Measurements from ENCODE around the gene TNFRSF25. TPM values are rescaled to one million over a fixed set of nuclear protein-coding genes. Genes with fewer than 3 reads are reported as not detected.

Gene TNFRSF25
- total and polyA plus RNA-seq, 2 donors (not counting 1 experiment from before 2014, with no cell fraction given): 0.24 to 1.5 TPM

- no peaks in the 10 kb centered on the region for H3K27me3 ChIP-seq (ENCODE audit: control insufficient read depth, insufficient read depth, low read length)
- H4K20me1 ChIP-seq (ENCODE audit: control insufficient read depth, extremely low read depth, insufficient read depth, low read length): no peaks in the 10 kb centered on the region
- no peak overlapping the region for H3K4me2 ChIP-seq (ENCODE audit: extremely low read depth, insufficient read depth, low read length)
- H3K27ac ChIP-seq (ENCODE audit: insufficient read depth, low read length): no peak overlapping the region
- no peaks in the 10 kb centered on the region for H3K36me3 ChIP-seq (ENCODE audit: control insufficient read depth, insufficient read depth, low read length)
- H3K79me2 ChIP-seq (ENCODE audit: control insufficient read depth, insufficient read depth, low read length): no peaks in the 10 kb centered on the region
- no peak overlapping the region for H3K9ac ChIP-seq (ENCODE audit: insufficient read depth, low read length)
- DNase-seq (ENCODE audit: low read depth in 2 of 2): no peak
- no peak overlapping the region for H3K4me3 ChIP-seq (replicated peaks in 1 of 4; ENCODE audit: control extremely low read depth in 1 of 4, insufficient read depth in 1 of 4, low read depth in 3 of 4, low read length in 4 of 4)
- no peaks in the 10 kb centered on the region for H3K9me3 ChIP-seq (ENCODE audit: control insufficient read depth, insufficient read depth, low read depth, low read length)
- no peak overlapping the region for H2AFZ ChIP-seq (ENCODE audit: low read length)
- TF ChIP-seq CTCF (conservative IDR thresholded peaks at IDR 0.05 in 1 of 2, IDR thresholded peaks at IDR 0.05 in 1 of 2; ENCODE audit: low read depth in 1 of 2, low read length in 2 of 2) (no peak), EZH2 (IDR thresholded peaks at IDR 0.05; ENCODE audit: low read length, missing control alignments) (no peak)
- H3K4me1 ChIP-seq (ENCODE audit: control insufficient read depth, extremely low read depth, insufficient read depth, low read length): no peaks in the 10 kb centered on the region
These were observed 2.9 kb upstream of the TNFRSF25 start for GRCh38 chr1:6468729-6469461.

DNA sequence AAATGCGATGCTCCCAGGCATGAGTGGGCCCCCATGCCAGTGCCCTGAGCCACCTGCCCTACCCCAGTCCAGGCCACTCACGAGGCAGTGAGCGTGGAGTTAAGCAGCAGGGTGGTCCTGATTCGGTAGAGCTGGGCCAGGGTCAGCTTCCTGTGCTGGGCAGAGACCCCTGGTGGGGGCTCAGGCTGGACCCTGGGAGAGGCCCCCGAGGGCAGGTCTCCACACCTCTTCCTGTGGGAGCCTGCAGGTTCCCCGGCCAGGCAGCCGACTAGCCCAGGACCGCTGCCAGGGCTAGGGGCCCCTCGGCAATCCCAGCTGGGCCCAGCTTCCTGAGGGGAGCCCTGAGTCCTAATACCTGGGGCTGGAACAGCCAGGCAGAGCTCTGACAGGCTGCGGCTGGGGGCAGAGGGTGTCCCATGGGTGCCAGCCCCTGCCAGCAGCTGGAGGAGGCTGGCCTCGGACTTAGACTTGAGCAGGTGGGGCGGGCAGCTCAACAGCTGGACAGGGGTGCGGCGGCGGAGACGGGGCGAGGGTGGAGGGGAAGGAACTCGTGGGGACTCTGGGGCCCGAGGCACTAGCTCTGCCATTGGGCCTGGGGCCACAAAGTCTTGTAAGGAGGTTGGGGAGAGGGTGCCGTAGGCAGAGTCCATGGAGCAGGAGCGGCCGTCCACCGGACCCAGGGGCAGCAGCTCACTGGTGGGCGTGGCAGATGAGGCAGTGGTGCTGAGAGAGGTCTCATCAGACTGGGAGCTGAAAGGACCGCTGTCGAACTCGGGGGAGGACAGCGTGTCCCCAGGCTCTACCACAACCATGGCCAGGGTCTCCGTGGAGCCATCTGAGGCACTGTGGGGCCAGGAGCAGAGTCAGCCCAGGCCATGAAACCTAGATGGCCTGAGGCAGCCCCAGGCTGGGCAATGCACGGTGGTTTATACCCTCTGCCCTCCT is 2.0 kb upstream of the TNFRSF25 start:
- H3K9ac ChIP-seq (ENCODE audit: insufficient read depth, low read length): no peak overlapping the region
- TF ChIP-seq EZH2 (IDR thresholded peaks at IDR 0.05; ENCODE audit: low read length, missing control alignments): no peak
- TF ChIP-seq CTCF (conservative IDR thresholded peaks at IDR 0.05 in 1 of 2, IDR thresholded peaks at IDR 0.05 in 1 of 2; ENCODE audit: low read depth in 1 of 2, low read length in 2 of 2): no peak
- no peaks in the 10 kb centered on the region for H3K27me3 ChIP-seq (ENCODE audit: control insufficient read depth, insufficient read depth, low read length)
- H3K4me1 ChIP-seq (ENCODE audit: control insufficient read depth, extremely low read depth, insufficient read depth, low read length): no peaks in the 10 kb centered on the region
- no peaks in the 10 kb centered on the region for H4K20me1 ChIP-seq (ENCODE audit: control insufficient read depth, extremely low read depth, insufficient read depth, low read length)
- no peak overlapping the region for H3K4me3 ChIP-seq (replicated peaks in 1 of 4; ENCODE audit: control extremely low read depth in 1 of 4, insufficient read depth in 1 of 4, low read depth in 3 of 4, low read length in 4 of 4)
- DNase-seq (ENCODE audit: low read depth in 2 of 2): no peak
- H2AFZ ChIP-seq (ENCODE audit: low read length): no peak overlapping the region
- no peak overlapping the region for H3K4me2 ChIP-seq (ENCODE audit: extremely low read depth, insufficient read depth, low read length)
- no peaks in the 10 kb centered on the region for H3K9me3 ChIP-seq (ENCODE audit: control insufficient read depth, insufficient read depth, low read depth, low read length)
- no peaks in the 10 kb centered on the region for H3K79me2 ChIP-seq (ENCODE audit: control insufficient read depth, insufficient read depth, low read length)
- H3K36me3 ChIP-seq (ENCODE audit: control insufficient read depth, insufficient read depth, low read length): no peaks in the 10 kb centered on the region
- H3K27ac ChIP-seq (ENCODE audit: insufficient read depth, low read length): no peak overlapping the region

DNA sequence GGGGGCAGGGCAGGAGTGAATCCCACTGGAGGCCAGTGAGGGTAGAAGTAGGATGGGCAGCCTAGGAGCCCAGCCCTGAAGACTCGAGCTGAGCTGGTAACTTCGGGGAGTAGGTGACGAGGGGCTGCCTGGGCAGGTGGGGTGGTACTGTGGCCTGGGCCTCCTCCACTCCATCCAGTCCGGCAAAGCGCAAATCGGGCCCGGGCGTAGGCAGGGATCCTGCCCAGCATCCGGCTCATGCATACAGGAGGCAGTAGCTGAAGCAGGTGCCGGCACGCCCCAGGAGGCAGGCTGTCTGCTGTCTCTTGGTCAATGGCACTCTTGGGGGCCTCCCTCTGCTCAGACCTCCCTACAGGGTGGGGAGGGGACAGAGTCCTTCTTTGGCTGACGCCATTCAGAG is 1.3 kb upstream of the TNFRSF25 start:
- no peak overlapping the region for H3K9ac ChIP-seq (ENCODE audit: insufficient read depth, low read length)
- H3K9me3 ChIP-seq (ENCODE audit: control insufficient read depth, insufficient read depth, low read depth, low read length): no peaks in the 10 kb centered on the region
- DNase-seq (ENCODE audit: low read depth in 2 of 2): no peak
- no peak overlapping the region for H3K27ac ChIP-seq (ENCODE audit: insufficient read depth, low read length)
- no peak overlapping the region for H2AFZ ChIP-seq (ENCODE audit: low read length)
- TF ChIP-seq CTCF (conservative IDR thresholded peaks at IDR 0.05 in 1 of 2, IDR thresholded peaks at IDR 0.05 in 1 of 2; ENCODE audit: low read depth in 1 of 2, low read length in 2 of 2): no peak
- no peak for TF ChIP-seq EZH2 (IDR thresholded peaks at IDR 0.05; ENCODE audit: low read length, missing control alignments)
- no peaks in the 10 kb centered on the region for H3K4me1 ChIP-seq (ENCODE audit: control insufficient read depth, extremely low read depth, insufficient read depth, low read length)
- no peak overlapping the region for H3K4me2 ChIP-seq (ENCODE audit: extremely low read depth, insufficient read depth, low read length)
- H3K36me3 ChIP-seq (ENCODE audit: control insufficient read depth, insufficient read depth, low read length): no peaks in the 10 kb centered on the region
- H3K79me2 ChIP-seq (ENCODE audit: control insufficient read depth, insufficient read depth, low read length): no peaks in the 10 kb centered on the region
- H3K27me3 ChIP-seq (ENCODE audit: control insufficient read depth, insufficient read depth, low read length): no peaks in the 10 kb centered on the region
- H4K20me1 ChIP-seq (ENCODE audit: control insufficient read depth, extremely low read depth, insufficient read depth, low read length): no peaks in the 10 kb centered on the region
- H3K4me3 ChIP-seq (replicated peaks in 1 of 4; ENCODE audit: control extremely low read depth in 1 of 4, insufficient read depth in 1 of 4, low read depth in 3 of 4, low read length in 4 of 4): no peak overlapping the region

Measured in fibroblast of lung (primary cell).